IMR-90 (cell line): ENCODE results near the gene R3HDM2. TPM values are rescaled to one million over a fixed set of nuclear protein-coding genes. Genes with fewer than 3 reads are reported as not detected.
"Not testable (repeated sequence)": the region's sequence is repeated elsewhere in the genome, so short reads cannot be mapped to it uniquely, and the experiment has no call there.

Source experiments
- ATAC-seq: fragments of 200-7000 bp; cut with Tn5 transposase; 2 replicates; pipeline ENCODE4 v1.9.1; 2020; ENCODE audit warnings: low read depth, mild to moderate bottlenecking, moderate library complexity
- BruUV-seq: library from RNA; stranded (reverse); fragments of 400-500 nt; replicated peaks from 2 replicates; lab custom pipeline; 2021; lab: Mats Ljungman, UMichigan
- CTCF ChIA-PET: fragments of 300-600 bp; formaldehyde crosslinking; extraction: SDS; loops from one replicate; lab custom pipeline; 2021; ENCODE audit warnings: antibody characterized with exemption; lab: Yijun Ruan, JAX
- POLR2A ChIA-PET: fragments of 300-600 bp; sonication (Branson Sonifier 250); formaldehyde crosslinking; loops from one replicate; lab custom pipeline; 2022; ENCODE audit warnings: antibody characterized with exemption; ENCODE audit not compliant: unreplicated experiment; lab: Charles Lee
- DNase-seq: peaks from one replicate; pipeline ENCODE4 v3.0.0; 2013
- H2AFZ ChIP-seq: replicated peaks from 2 replicates; pipeline ENCODE3; 2013; ENCODE audit warnings: low read length, mild to moderate bottlenecking; ENCODE audit not compliant: poor library complexity
- H2AK5ac ChIP-seq: 2 replicates; pipeline ENCODE4 v1.6.1; 2013; ENCODE audit warnings: low read depth, low read length, inconsistent platforms
- H2AK9ac ChIP-seq: replicated peaks from 2 replicates; pipeline ENCODE3; 2013; ENCODE audit warnings: mild to moderate bottlenecking, low read depth, low read length, moderate library complexity; ENCODE audit not compliant: poor library complexity
- H2BK120ac ChIP-seq: 2 replicates; pipeline ENCODE4 v1.6.1; 2013; ENCODE audit warnings: low read depth, low read length, inconsistent platforms
- H2BK15ac ChIP-seq: 3 replicates; pipeline ENCODE4 v1.6.1; 2013; ENCODE audit warnings: low read depth, low read length, inconsistent platforms
- H2BK20ac ChIP-seq: 2 replicates; pipeline ENCODE4 v1.6.1; 2013; ENCODE audit warnings: low read depth, mild to moderate bottlenecking, inconsistent platforms, low read length, moderate library complexity
- H2BK5ac ChIP-seq: 2 replicates; pipeline ENCODE4 v1.6.1; 2013; ENCODE audit warnings: mild to moderate bottlenecking, low read depth, low read length, inconsistent platforms; ENCODE audit not compliant: poor library complexity, severe bottlenecking
- H3K14ac ChIP-seq: replicated peaks from 2 replicates; pipeline ENCODE4 v1.6.1; 2013; ENCODE audit warnings: low read depth, low read length, inconsistent platforms
- H3K18ac ChIP-seq: 2 replicates; pipeline ENCODE4 v1.6.1; 2013; ENCODE audit warnings: low read depth, low read length, control low read depth
- H3K23ac ChIP-seq: 2 replicates; pipeline ENCODE4 v1.6.1; 2013; ENCODE audit warnings: low read depth, low read length, inconsistent platforms
- H3K27ac ChIP-seq: 2 replicates; pipeline ENCODE4 v1.5.1; 2013; ENCODE audit warnings: mild to moderate bottlenecking, control low read depth, low read length; ENCODE audit not compliant: insufficient read depth
- H3K27me3 ChIP-seq: 2 replicates; pipeline ENCODE4 v1.6.1; 2013; ENCODE audit warnings: low read length; ENCODE audit not compliant: control insufficient read depth, insufficient read depth
- H3K36me3 ChIP-seq: 2 replicates; pipeline ENCODE4 v1.6.1; 2013; ENCODE audit warnings: low read length, mixed read lengths; ENCODE audit not compliant: control insufficient read depth, insufficient read depth
- H3K4ac ChIP-seq: 2 replicates; pipeline ENCODE4 v1.6.1; 2013; ENCODE audit warnings: low read depth, low read length, inconsistent platforms
- H3K4me1 ChIP-seq: 2 replicates; pipeline ENCODE4 v1.6.1; 2013; ENCODE audit warnings: low read length, mixed read lengths; ENCODE audit not compliant: control insufficient read depth, insufficient read depth
- H3K4me2 ChIP-seq: 2 replicates; pipeline ENCODE4 v1.6.1; 2013; ENCODE audit warnings: low read depth, mild to moderate bottlenecking, control low read depth, low read length, moderate library complexity
- H3K4me3 ChIP-seq: 2 replicates; pipeline ENCODE4 v1.5.1; 2013; ENCODE audit warnings: low read depth, mild to moderate bottlenecking, control low read depth, low read length, moderate library complexity; ENCODE audit not compliant: insufficient read depth
- H3K56ac ChIP-seq: 2 replicates; pipeline ENCODE4 v1.6.1; 2013; ENCODE audit warnings: low read length, inconsistent platforms; ENCODE audit not compliant: insufficient read depth; ENCODE audit errors: extremely low read depth
- H3K79me1 ChIP-seq, 2 experiments: 2 replicates each; pipeline ENCODE4 v1.6.1; 2013; ENCODE audit warnings: low read length in 2 of 2, inconsistent platforms in 1 of 2, low read depth in 1 of 2
- H3K9ac ChIP-seq: 2 replicates; pipeline ENCODE4 v1.6.1; 2013; ENCODE audit warnings: low read depth, low read length, control low read depth
- H3K9me1 ChIP-seq: 2 replicates; pipeline ENCODE4 v1.6.1; 2013; ENCODE audit warnings: low read length, inconsistent platforms; ENCODE audit not compliant: insufficient read depth
- H3K9me3 ChIP-seq: 2 replicates; pipeline ENCODE4 v1.6.1; 2013; ENCODE audit warnings: low read length; ENCODE audit not compliant: control insufficient read depth, insufficient read depth
- H4K20me1 ChIP-seq: 2 replicates; pipeline ENCODE4 v1.6.1; 2013; ENCODE audit warnings: low read length, inconsistent platforms; ENCODE audit not compliant: insufficient read depth
- H4K5ac ChIP-seq: 2 replicates; pipeline ENCODE4 v1.6.1; 2013; ENCODE audit warnings: mild to moderate bottlenecking, low read depth, low read length, control low read depth
- H4K8ac ChIP-seq, 2 experiments: 2 replicates each; pipeline ENCODE4 v1.6.1; 2013; ENCODE audit warnings: low read depth in 2 of 2, low read length in 2 of 2, control low read depth in 1 of 2, inconsistent platforms in 1 of 2
- H4K91ac ChIP-seq: 2 replicates; pipeline ENCODE4 v1.6.1; 2013; ENCODE audit warnings: low read depth, low read length, inconsistent platforms; ENCODE audit not compliant: insufficient read depth
- WGBS, 2 experiments: methylation state at CpG; one replicate each; pipeline versions ENCODE4 v1.1.5 to v1.1.7; 2013; ENCODE audit warnings: missing lambda C conversion rate in 2 of 2; ENCODE audit not compliant: insufficient read length in 1 of 2; ENCODE audit errors: extremely low coverage in 2 of 2; 5-methylcytosine and 5-hydroxymethylcytosine counted together
- dilution Hi-C: fragments of 300-500 bp; cut with HindIII; formaldehyde crosslinking; loops from one replicate; pipeline ENCODE4 v1.14.3; 2018; ENCODE audit warnings: low sequenced_read_pairs; ENCODE audit not compliant: unreplicated experiment
- in situ Hi-C: fragments of 300-500 bp; cut with MboI; formaldehyde crosslinking; loops from 3 replicates; pipeline ENCODE4 v1.14.3; 2019; ENCODE audit warnings: low sequenced_read_pairs, inconsistent platforms, mixed read lengths
- intact Hi-C: fragments of 100-400 bp; cut with micrococcal nuclease; formaldehyde crosslinking; loops from 2 replicates; pipeline ENCODE4 v1.10.0; 2022
- polyA plus RNA-seq, 3 experiments: library from polyadenylated mRNA; depleted of rRNA; stranded (reverse); fragments of >200 nt; gene quantifications; 2 replicates each; pipeline ENCODE4 v1.2.3, GENCODE V29; 2012; ENCODE audit warnings: low replicate concordance in 1 of 3
- total RNA-seq: library from RNA; depleted of rRNA; stranded (reverse); fragments of >200 nt; gene quantifications from 2 replicates; pipeline ENCODE4 v1.2.3, GENCODE V29; 2012

The R3HDM2 gene
- total and polyA plus RNA-seq, 2 of the 4 experiments (the other 2 are of a cell fraction): 7.5 to 28.4 TPM

DNA sequence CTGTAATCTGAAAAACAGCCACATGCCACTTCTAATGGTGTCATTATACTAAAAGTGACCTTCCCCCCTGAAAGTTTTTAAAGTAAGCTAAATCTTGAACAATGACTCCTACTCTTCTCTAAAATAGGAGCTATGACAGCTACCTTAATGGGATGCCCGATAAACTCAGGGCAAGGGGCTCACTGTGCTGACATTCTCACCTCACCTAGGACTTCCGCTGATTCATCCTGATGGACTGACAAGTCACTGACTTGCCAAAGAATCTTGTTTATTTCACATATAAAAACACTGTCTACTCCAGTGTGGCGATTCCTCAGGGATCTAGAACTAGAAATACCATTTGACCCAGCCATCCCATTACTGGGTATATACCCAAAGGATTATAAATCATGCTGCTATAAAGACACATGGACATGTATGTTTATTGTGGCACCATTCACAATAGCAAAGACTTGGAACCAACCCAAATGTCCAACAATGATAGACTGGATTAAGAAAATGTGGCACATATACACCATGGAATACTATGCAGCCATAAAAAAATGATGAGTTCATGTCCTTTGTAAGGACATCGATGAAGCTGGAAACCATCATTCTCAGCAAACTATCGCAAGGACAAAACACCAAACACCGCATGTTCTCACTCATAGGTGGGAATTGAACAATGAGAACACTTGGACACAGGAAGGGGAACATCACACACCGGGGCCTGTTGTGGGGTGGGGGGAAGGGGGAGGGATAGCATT is 31.0 kb downstream of the R3HDM2 start:
- H3K4me2 ChIP-seq, H3K56ac ChIP-seq, H3K9me3 ChIP-seq, H3K9ac ChIP-seq, BruUV-seq, H2BK5ac ChIP-seq, H2AFZ ChIP-seq, POLR2A ChIA-PET, H3K27me3 ChIP-seq, H4K8ac ChIP-seq, H3K36me3 ChIP-seq, H3K27ac ChIP-seq, in situ Hi-C loops, H3K18ac ChIP-seq, ATAC-seq, dilution Hi-C loops, H3K14ac ChIP-seq, DNase-seq, H4K5ac ChIP-seq, H3K23ac ChIP-seq, H2AK5ac ChIP-seq, H2BK20ac ChIP-seq, H4K91ac ChIP-seq, H3K4me3 ChIP-seq, H3K9me1 ChIP-seq, H3K4ac ChIP-seq, H3K4me1 ChIP-seq, H4K20me1 ChIP-seq, H2BK120ac ChIP-seq, H2BK15ac ChIP-seq, H2AK9ac ChIP-seq: not testable (repeated sequence)
- WGBS, 2 experiments: 100% methylated on average over 2 of the region's 7 CpGs; no CpG with 5 or more reads in 1 of the 2 experiments
- intact Hi-C loops: loop anchor here (10.0 kb wide), 1 partner anchor 1485 kb away; no protein-coding TSS in a partner anchor
- H3K79me1 ChIP-seq: peaks cover 19 to 60% of the 10 kb centered on the region in 2 experiments
- CTCF ChIA-PET: interaction anchor here (0.6 kb wide), 1 partner anchor 448 kb away, joined by 5 read pairs; no protein-coding TSS in a partner anchor
